ENCODE results near the gene RMRP.
"Not testable (repeated sequence)": the region's sequence is repeated elsewhere in the genome, so short reads cannot be mapped to it uniquely, and the experiment has no call there.

RMRP gene

GRCh38 chr9:35618325-35618727 is 39.5 kb downstream of the RMRP start, which contains the start of gene CD72:
Gene CD72, minus strand, starts transcription at chr9:35618413. Its CDS starts 110 bp downstream, at chr9:35618303.
- H3K9ac ChIP-seq (ENCODE audit: low read depth, low read length) = peak within 1 kb of the TSS; percentile 54
- H3K27me3 ChIP-seq (ENCODE audit: insufficient read depth, low read length) = peaks cover 46% of the 10 kb centered on the region
- peak within 1 kb of the TSS; percentile 69 for H3K4me3 ChIP-seq (ENCODE audit: low read length)
- no peak within 1 kb of the TSS for H3K27ac ChIP-seq (ENCODE audit: low read depth, low read length)
- 0 out of 2 replicates have a peak, but pooled peaks cover 6% of the 10 kb centered on the region for H3K4me1 ChIP-seq (ENCODE audit: insufficient read depth, low read length)
- no peaks in the 10 kb centered on the region for H3K9me3 ChIP-seq (ENCODE audit: insufficient read depth, low read depth, low read length)
- 90% methylated on average over 7 of the region's 7 CpGs for WGBS
- no peaks in the 10 kb centered on the region for H3K36me3 ChIP-seq (ENCODE audit: insufficient read depth, low read length)

- 0 out of 2 replicates have a peak, but pooled peaks cover 6% of the 10 kb centered on the region for H3K4me1 ChIP-seq (ENCODE audit: insufficient read depth, low read length)
- no peaks in the 10 kb centered on the region for H3K36me3 ChIP-seq (ENCODE audit: insufficient read depth, low read length)
- peak overlapping the region; percentile 69 for H3K4me3 ChIP-seq (ENCODE audit: low read length)
- H3K9me3 ChIP-seq (ENCODE audit: insufficient read depth, low read depth, low read length) = no peaks in the 10 kb centered on the region
- peak overlapping the region; percentile 54 for H3K9ac ChIP-seq (ENCODE audit: low read depth, low read length)
- peaks cover 46% of the 10 kb centered on the region for H3K27me3 ChIP-seq (ENCODE audit: insufficient read depth, low read length)
- WGBS = 71% methylated on average over 8 of the region's 8 CpGs
- H3K27ac ChIP-seq (ENCODE audit: low read depth, low read length) = no peak overlapping the region
These were observed 40.3 kb downstream of the RMRP start for GRCh38 chr9:35617548-35617947.

- WGBS = 10% methylated on average over 51 of the region's 51 CpGs
- H3K9ac ChIP-seq (ENCODE audit: low read depth, low read length) = peak overlapping the region; percentile 54
These were observed 40.9 kb downstream of the RMRP start for GRCh38 chr9:35616681-35617459.

GRCh38 chr9:35615981-35616680 is 41.7 kb downstream of the RMRP start:
- Histone ChIP-seq H3K9ac (ENCODE audit: low read depth, low read length) (no peak overlapping the region), H3K4me3 (ENCODE audit: low read length) (peak overlapping the region; percentile 69), H3K36me3 (ENCODE audit: insufficient read depth, low read length) (no peaks in the 10 kb centered on the region), H3K4me1 (ENCODE audit: insufficient read depth, low read length) (0 out of 2 replicates have a peak, but pooled peaks cover 6% of the 10 kb centered on the region), H3K27me3 (ENCODE audit: insufficient read depth, low read length) (peaks cover 46% of the 10 kb centered on the region), H3K27ac (ENCODE audit: low read depth, low read length) (no peak overlapping the region), H3K9me3 (ENCODE audit: insufficient read depth, low read depth, low read length) (no peaks in the 10 kb centered on the region)
- 67% methylated on average over 17 of the region's 17 CpGs for WGBS

More at GRCh38 chr9:35616681-35617459, 40.9 kb downstream of the RMRP start:
- no peaks in the 10 kb centered on the region for H3K36me3 ChIP-seq (ENCODE audit: insufficient read depth, low read length)
- peak overlapping the region; percentile 69 for H3K4me3 ChIP-seq (ENCODE audit: low read length)
- peaks cover 46% of the 10 kb centered on the region for H3K27me3 ChIP-seq (ENCODE audit: insufficient read depth, low read length)
- H3K27ac ChIP-seq (ENCODE audit: low read depth, low read length) = no peak overlapping the region
- H3K4me1 ChIP-seq (ENCODE audit: insufficient read depth, low read length) = 0 out of 2 replicates have a peak, but pooled peaks cover 6% of the 10 kb centered on the region
- no peaks in the 10 kb centered on the region for H3K9me3 ChIP-seq (ENCODE audit: insufficient read depth, low read depth, low read length)

GRCh38 chr9:35612843-35613242 is 45.0 kb downstream of the RMRP start:
- Histone ChIP-seq H3K27ac (ENCODE audit: low read depth, low read length) (no peak overlapping the region), H3K9me3 (ENCODE audit: insufficient read depth, low read depth, low read length) (no peaks in the 10 kb centered on the region), H3K27me3 (ENCODE audit: insufficient read depth, low read length) (peaks cover 32% of the 10 kb centered on the region), H3K4me1 (ENCODE audit: insufficient read depth, low read length) (0 out of 2 replicates have a peak, but pooled peaks cover 6% of the 10 kb centered on the region), H3K36me3 (ENCODE audit: insufficient read depth, low read length) (peaks cover 19% of the 10 kb centered on the region), H3K4me3 (ENCODE audit: low read length) (no peak overlapping the region), H3K9ac (ENCODE audit: low read depth, low read length) (no peak overlapping the region)
- WGBS = 98% methylated on average over 2 of the region's 2 CpGs

- Histone ChIP-seq H3K27me3 (ENCODE audit: insufficient read depth, low read length) (peaks cover 24% of the 10 kb centered on the region), H3K36me3 (ENCODE audit: insufficient read depth, low read length) (peaks cover 23% of the 10 kb centered on the region)
- not testable (repeated sequence) for H3K4me3 ChIP-seq (ENCODE audit: low read length); H3K9ac ChIP-seq (ENCODE audit: low read depth, low read length); H3K9me3 ChIP-seq (ENCODE audit: insufficient read depth, low read depth, low read length); H3K4me1 ChIP-seq (ENCODE audit: insufficient read depth, low read length); H3K27ac ChIP-seq (ENCODE audit: low read depth, low read length)
- 95% methylated on average over 4 of the region's 4 CpGs for WGBS
These were observed 45.8 kb downstream of the RMRP start for GRCh38 chr9:35612066-35612465.

- Histone ChIP-seq H3K4me1 (ENCODE audit: insufficient read depth, low read length) (peaks cover 9% of the 10 kb centered on the region), H3K9me3 (ENCODE audit: insufficient read depth, low read depth, low read length) (no peaks in the 10 kb centered on the region), H3K4me3 (ENCODE audit: low read length) (no peak overlapping the region), H3K27me3 (ENCODE audit: insufficient read depth, low read length) (peaks cover 17% of the 10 kb centered on the region), H3K36me3 (ENCODE audit: insufficient read depth, low read length) (peaks cover 23% of the 10 kb centered on the region), H3K27ac (ENCODE audit: low read depth, low read length) (no peak overlapping the region), H3K9ac (ENCODE audit: low read depth, low read length) (no peak overlapping the region)
- WGBS = 28% methylated on average over 7 of the region's 8 CpGs
These were observed 46.5 kb downstream of the RMRP start for GRCh38 chr9:35611230-35611797.

GRCh38 chr9:35609820-35610163 is 48.0 kb downstream of the RMRP start:
- Histone ChIP-seq H3K9ac (ENCODE audit: low read depth, low read length) (no peak overlapping the region), H3K4me3 (ENCODE audit: low read length) (no peak overlapping the region), H3K27me3 (ENCODE audit: insufficient read depth, low read length) (peaks cover 2% of the 10 kb centered on the region; the same call in 1 of the 2 replicates), H3K27ac (ENCODE audit: low read depth, low read length) (no peak overlapping the region), H3K9me3 (ENCODE audit: insufficient read depth, low read depth, low read length) (no peaks in the 10 kb centered on the region), H3K4me1 (ENCODE audit: insufficient read depth, low read length) (peaks cover 8% of the 10 kb centered on the region), H3K36me3 (ENCODE audit: insufficient read depth, low read length) (peaks cover 23% of the 10 kb centered on the region)
- WGBS = 95% methylated on average over 13 of the region's 13 CpGs

- Histone ChIP-seq H3K4me3 (ENCODE audit: low read length) (no peak overlapping the region), H3K27me3 (ENCODE audit: insufficient read depth, low read length) (no peaks in the 10 kb centered on the region), H3K36me3 (ENCODE audit: insufficient read depth, low read length) (peaks cover 23% of the 10 kb centered on the region), H3K4me1 (ENCODE audit: insufficient read depth, low read length) (peaks cover 8% of the 10 kb centered on the region), H3K27ac (ENCODE audit: low read depth, low read length) (no peak overlapping the region), H3K9ac (ENCODE audit: low read depth, low read length) (no peak overlapping the region), H3K9me3 (ENCODE audit: insufficient read depth, low read depth, low read length) (no peaks in the 10 kb centered on the region)
- 95% methylated on average over 31 of the region's 31 CpGs for WGBS
These were observed 48.6 kb downstream of the RMRP start for GRCh38 chr9:35609001-35609819.

- no peak overlapping the region for H3K27ac ChIP-seq (ENCODE audit: low read depth, low read length)
- H3K36me3 ChIP-seq (ENCODE audit: insufficient read depth, low read length) = peaks cover 23% of the 10 kb centered on the region
- no peaks in the 10 kb centered on the region for H3K27me3 ChIP-seq (ENCODE audit: insufficient read depth, low read length)
- H3K4me1 ChIP-seq (ENCODE audit: insufficient read depth, low read length) = peaks cover 12% of the 10 kb centered on the region
- H3K9me3 ChIP-seq (ENCODE audit: insufficient read depth, low read depth, low read length) = no peaks in the 10 kb centered on the region
- 95% methylated on average over 7 of the region's 7 CpGs for WGBS
- H3K4me3 ChIP-seq (ENCODE audit: low read length) = no peak overlapping the region
- no peak overlapping the region for H3K9ac ChIP-seq (ENCODE audit: low read depth, low read length)
These were observed 49.6 kb downstream of the RMRP start for GRCh38 chr9:35608221-35608620.

Measured in HUES64 (cell line).